Liver (tissue), 3 donors: ENCODE data around the gene ZNF80.

Source experiments
- ATF3 ChIP-seq: IDR thresholded peaks from 2 replicates; pipeline ENCODE4 v1.6.1; 2016; ENCODE audit warnings: antibody characterized with exemption
- CTCF ChIP-seq: fragments of 150-350 bp; IDR thresholded peaks from 2 replicates; pipeline ENCODE4 v1.5.1; 2017; ENCODE audit warnings: improper control_type of control experiment, low read depth, low read length; ENCODE audit not compliant: missing input control
- FOXA1 ChIP-seq: IDR thresholded peaks from 2 replicates; pipeline ENCODE4 v1.6.1; 2016; ENCODE audit warnings: antibody characterized with exemption
- MAX ChIP-seq: IDR thresholded peaks from 2 replicates; pipeline ENCODE4 v1.6.1; 2016; ENCODE audit warnings: antibody characterized with exemption
- NR2F2 ChIP-seq: IDR thresholded peaks from 2 replicates; pipeline ENCODE4 v1.6.1; 2016; ENCODE audit warnings: antibody characterized with exemption
- RAD21 ChIP-seq, 2 donors: IDR thresholded peaks; 2 replicates each; pipeline ENCODE4 v1.6.1; 2016; ENCODE audit warnings: antibody characterized with exemption in 2 of 2, mild to moderate bottlenecking in 2 of 2
- RXRA ChIP-seq, 2 donors: IDR thresholded peaks; 2 replicates each; pipeline ENCODE4 v1.6.1; 2017 to 2018; ENCODE audit warnings: antibody characterized with exemption in 2 of 2, mild to moderate bottlenecking in 1 of 2
- TAF1 ChIP-seq: conservative IDR thresholded peaks from 2 replicates; pipeline ENCODE4 v1.6.1; 2016; ENCODE audit warnings: antibody characterized with exemption, mild to moderate bottlenecking
- YY1 ChIP-seq: IDR thresholded peaks from 2 replicates; pipeline ENCODE4 v1.6.1; 2016; ENCODE audit warnings: antibody characterized with exemption, mild to moderate bottlenecking
- donor health status: healthy.
- donor health status: healthy.

- TF ChIP-seq RXRA (IDR thresholded peaks at IDR 0.05) (no peak), TAF1 (no peak), CTCF (no peak), RAD21 (IDR thresholded peaks at IDR 0.05) (no peak), MAX (no peak), ATF3 (no peak), NR2F2 (no peak), YY1 (no peak), FOXA1 (no peak)
Measured at GRCh38 chr3:114218578-114219185, 18.7 kb downstream of the ZNF80 start.
